H9 (cell line): ENCODE measurements around the gene PRKAG1. TPM values are rescaled to one million over a fixed set of nuclear protein-coding genes. Genes with fewer than 3 reads are reported as not detected.

Experiments used
- DNase-seq: peaks from one replicate; pipeline ENCODE4 v3.0.0-alpha.2; 2017
- H2AFZ ChIP-seq: one replicate; pipeline ENCODE4 v1.6.1; 2013; ENCODE audit warnings: mild to moderate bottlenecking, low read length, control low read depth, moderate library complexity
- H2AK5ac ChIP-seq: 2 replicates; pipeline ENCODE4 v1.6.1; 2013; ENCODE audit warnings: low read length, control low read depth, mixed read lengths; ENCODE audit not compliant: insufficient read length
- H2BK120ac ChIP-seq: one replicate; pipeline ENCODE4 v1.6.1; 2013; ENCODE audit warnings: low read depth, mild to moderate bottlenecking, low read length, control low read depth, inconsistent platforms; ENCODE audit not compliant: poor library complexity, severe bottlenecking
- H2BK12ac ChIP-seq: 2 replicates; pipeline ENCODE4 v1.6.1; 2013; ENCODE audit warnings: low read length, control low read depth, mixed read lengths, low read depth; ENCODE audit not compliant: insufficient read length
- H2BK15ac ChIP-seq: 2 replicates; pipeline ENCODE4 v1.6.1; 2013; ENCODE audit warnings: low read depth, low read length, control low read depth
- H2BK20ac ChIP-seq: one replicate; pipeline ENCODE4 v1.6.1; 2013; ENCODE audit warnings: low read depth, mild to moderate bottlenecking, low read length, control low read depth, inconsistent platforms; ENCODE audit not compliant: poor library complexity, severe bottlenecking
- H2BK5ac ChIP-seq: 2 replicates; pipeline ENCODE4 v1.6.1; 2013; ENCODE audit warnings: low read length, control low read depth, mixed read lengths; ENCODE audit not compliant: insufficient read length
- H3K14ac ChIP-seq: 2 replicates; pipeline ENCODE4 v1.6.1; 2013; ENCODE audit warnings: low read length, control low read depth; ENCODE audit not compliant: insufficient read depth
- H3K18ac ChIP-seq: 2 replicates; pipeline ENCODE4 v1.6.1; 2013; ENCODE audit warnings: low read depth, mild to moderate bottlenecking, mixed read lengths, low read length, control low read depth; ENCODE audit not compliant: insufficient read length
- H3K23ac ChIP-seq: 2 replicates; pipeline ENCODE4 v1.6.1; 2013; ENCODE audit warnings: low read length, control low read depth, mixed read lengths, low read depth; ENCODE audit not compliant: insufficient read length
- H3K23me2 ChIP-seq: 2 replicates; pipeline ENCODE4 v1.6.1; 2013; ENCODE audit warnings: low read depth, mild to moderate bottlenecking, mixed read lengths, low read length, control low read depth; ENCODE audit not compliant: insufficient read length, poor library complexity, severe bottlenecking
- H3K27ac ChIP-seq: 2 replicates; pipeline ENCODE4 v1.5.1; 2013; ENCODE audit warnings: low read length, control low read depth, mixed read lengths, low read depth; ENCODE audit not compliant: insufficient read length
- H3K27me3 ChIP-seq: 2 replicates; pipeline ENCODE4 v1.6.1; 2013; ENCODE audit warnings: low read length, control low read depth, inconsistent platforms; ENCODE audit not compliant: insufficient read depth
- H3K4ac ChIP-seq: 2 replicates; pipeline ENCODE4 v1.6.1; 2013; ENCODE audit warnings: low read depth, mild to moderate bottlenecking, control low read depth, inconsistent platforms, low read length, moderate library complexity
- H3K4me1 ChIP-seq: 2 replicates; pipeline ENCODE4 v1.6.1; 2013; ENCODE audit warnings: low read length, control low read depth, inconsistent platforms; ENCODE audit not compliant: insufficient read depth
- H3K4me2 ChIP-seq: 2 replicates; pipeline ENCODE4 v1.6.1; 2013; ENCODE audit warnings: low read length, control low read depth, mixed read lengths; ENCODE audit not compliant: insufficient read length, insufficient read depth
- H3K56ac ChIP-seq: 2 replicates; pipeline ENCODE4 v1.6.1; 2013; ENCODE audit warnings: low read depth, mild to moderate bottlenecking, mixed read lengths, low read length, control low read depth; ENCODE audit not compliant: insufficient read length
- H3K79me1 ChIP-seq: 2 replicates; pipeline ENCODE4 v1.6.1; 2013; ENCODE audit warnings: low read depth, mild to moderate bottlenecking, moderate library complexity, low read length, control low read depth, inconsistent platforms; ENCODE audit not compliant: insufficient read depth, poor library complexity, severe bottlenecking
- H3K79me2 ChIP-seq: 2 replicates; pipeline ENCODE4 v1.6.1; 2013; ENCODE audit warnings: low read length, control low read depth, inconsistent platforms; ENCODE audit not compliant: insufficient read depth
- H3K9ac ChIP-seq: 2 replicates; pipeline ENCODE4 v1.6.1; 2013; ENCODE audit warnings: low read length, control low read depth, mixed read lengths; ENCODE audit not compliant: insufficient read length; ENCODE audit errors: extremely low read depth
- H3K9me3 ChIP-seq: one replicate; pipeline ENCODE4 v1.6.1; 2013; ENCODE audit warnings: low read depth, low read length, inconsistent platforms; ENCODE audit not compliant: control insufficient read depth
- H3T11ph ChIP-seq: one replicate; pipeline ENCODE4 v1.6.1; 2013; ENCODE audit warnings: mild to moderate bottlenecking, low read length, control low read depth, inconsistent platforms
- H4K20me1 ChIP-seq: one replicate; pipeline ENCODE4 v1.6.1; 2013; ENCODE audit not compliant: control insufficient read depth, insufficient read length, insufficient read depth
- H4K5ac ChIP-seq: 2 replicates; pipeline ENCODE4 v1.6.1; 2013; ENCODE audit warnings: low read depth, mild to moderate bottlenecking, mixed read lengths, low read length, control low read depth; ENCODE audit not compliant: insufficient read length
- H4K8ac ChIP-seq: replicated peaks from 2 replicates; pipeline ENCODE4 v1.6.1; 2013; ENCODE audit warnings: low read length, control low read depth, mixed read lengths, low read depth; ENCODE audit not compliant: insufficient read length
- H4K91ac ChIP-seq: 2 replicates; pipeline ENCODE4 v1.6.1; 2013; ENCODE audit warnings: low read depth, mild to moderate bottlenecking, moderate library complexity, mixed read lengths, low read length, control low read depth; ENCODE audit not compliant: insufficient read length
- H3K27ac Mint-ChIP-seq, 3 experiments: 2 replicates in 2 of 3; 3 replicates in 1 of 3; pipeline ENCODE4 v1.8.0; 2020 to 2021; ENCODE audit warnings: mixed read lengths in 3 of 3, mild to moderate bottlenecking in 1 of 3, moderate library complexity in 1 of 3
- H3K27me3 Mint-ChIP-seq: 2 replicates; pipeline ENCODE4 v1.8.0; 2021; ENCODE audit warnings: low read depth, mild to moderate bottlenecking, moderate library complexity, mixed read lengths
- H3K36me3 Mint-ChIP-seq, 3 experiments: 2 replicates in 2 of 3; 3 replicates in 1 of 3; pipeline ENCODE4 v1.8.0; 2020 to 2021; ENCODE audit warnings: low read depth in 3 of 3, mixed read lengths in 3 of 3; ENCODE audit not compliant: insufficient read depth in 1 of 3
- H3K4me1 Mint-ChIP-seq, 2 experiments: 2 replicates each; pipeline ENCODE4 v1.8.0; 2020; ENCODE audit warnings: mixed read lengths in 2 of 2
- H3K4me3 Mint-ChIP-seq, 2 experiments: 2 replicates in 1 of 2; 3 replicates in 1 of 2; pipeline ENCODE4 v1.8.0; 2020 to 2021; ENCODE audit warnings: mild to moderate bottlenecking in 2 of 2, mixed read lengths in 2 of 2, moderate library complexity in 1 of 2
- H3K9me3 Mint-ChIP-seq, 2 experiments: 2 replicates in 1 of 2; 3 replicates in 1 of 2; pipeline ENCODE4 v1.8.0; 2020; ENCODE audit warnings: mild to moderate bottlenecking in 2 of 2, mixed read lengths in 2 of 2, moderate library complexity in 1 of 2
- WGBS: extraction: QIAGEN DNeasy Blood & Tissue Kit; methylation state at CpG from one replicate; pipeline ENCODE4 v1.1.7; 2013; ENCODE audit warnings: missing lambda C conversion rate, low lambda C conversion rate, mixed read lengths; ENCODE audit not compliant: insufficient read length; ENCODE audit errors: extremely low coverage; 5-methylcytosine and 5-hydroxymethylcytosine counted together
- total RNA-seq: library from RNA; stranded (reverse); gene quantifications from 2 replicates; pipeline ENCODE4 v1.2.1, GENCODE V29; 2021
- TF ChIP-seq, protein P1 (sequence below): fragments of 200-600 bp; sonication (generic); conservative IDR thresholded peaks from 3 replicates; pipeline ENCODE4 v1.8.0; 2021; ENCODE audit warnings: antibody characterized with exemption, mild to moderate bottlenecking

PRKAG1 gene
- total RNA-seq, 1 experiment from 2014 or later = 34.8 TPM

DNA sequence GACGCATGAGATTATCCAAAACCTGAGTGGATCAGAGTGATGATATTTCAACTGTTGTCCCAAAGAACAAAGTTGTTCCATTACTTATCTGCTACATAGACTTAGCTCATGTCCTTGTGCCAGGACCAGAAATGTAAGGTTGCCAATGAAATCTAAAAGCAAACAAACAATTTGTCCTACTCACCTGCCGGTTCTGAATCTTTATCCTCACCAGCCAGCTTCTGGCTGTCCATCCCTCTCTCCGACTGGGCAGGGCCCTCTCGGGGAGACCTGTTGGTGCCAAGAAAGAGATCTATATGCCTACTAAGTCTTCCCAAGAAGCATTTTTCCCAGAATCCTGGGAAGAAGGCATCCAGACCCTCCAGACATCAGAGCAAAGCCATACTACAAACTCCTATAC lies 36.5 kb upstream of the PRKAG1 start:
- H3K23ac ChIP-seq = no peak overlapping the region
- no peak overlapping the region for H2BK20ac ChIP-seq
- no peak overlapping the region for H3K18ac ChIP-seq
- H4K8ac ChIP-seq = no peak overlapping the region
- H3K79me2 ChIP-seq = peaks cover 48% of the 10 kb centered on the region
- no peak overlapping the region for H3K9ac ChIP-seq
- no CpG with 5 or more reads among the region's 4 CpGs for WGBS
- H2BK120ac ChIP-seq = no peak overlapping the region
- H3T11ph ChIP-seq = no peak overlapping the region
- H4K20me1 ChIP-seq = no peaks in the 10 kb centered on the region
- H3K9me3 ChIP-seq = no peaks in the 10 kb centered on the region
- H4K91ac ChIP-seq = no peak overlapping the region
- no peak for DNase-seq
- TF ChIP-seq, protein P1, sequence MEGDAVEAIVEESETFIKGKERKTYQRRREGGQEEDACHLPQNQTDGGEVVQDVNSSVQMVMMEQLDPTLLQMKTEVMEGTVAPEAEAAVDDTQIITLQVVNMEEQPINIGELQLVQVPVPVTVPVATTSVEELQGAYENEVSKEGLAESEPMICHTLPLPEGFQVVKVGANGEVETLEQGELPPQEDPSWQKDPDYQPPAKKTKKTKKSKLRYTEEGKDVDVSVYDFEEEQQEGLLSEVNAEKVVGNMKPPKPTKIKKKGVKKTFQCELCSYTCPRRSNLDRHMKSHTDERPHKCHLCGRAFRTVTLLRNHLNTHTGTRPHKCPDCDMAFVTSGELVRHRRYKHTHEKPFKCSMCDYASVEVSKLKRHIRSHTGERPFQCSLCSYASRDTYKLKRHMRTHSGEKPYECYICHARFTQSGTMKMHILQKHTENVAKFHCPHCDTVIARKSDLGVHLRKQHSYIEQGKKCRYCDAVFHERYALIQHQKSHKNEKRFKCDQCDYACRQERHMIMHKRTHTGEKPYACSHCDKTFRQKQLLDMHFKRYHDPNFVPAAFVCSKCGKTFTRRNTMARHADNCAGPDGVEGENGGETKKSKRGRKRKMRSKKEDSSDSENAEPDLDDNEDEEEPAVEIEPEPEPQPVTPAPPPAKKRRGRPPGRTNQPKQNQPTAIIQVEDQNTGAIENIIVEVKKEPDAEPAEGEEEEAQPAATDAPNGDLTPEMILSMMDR = no peak
- no peak overlapping the region for H3K27ac ChIP-seq
- H2AFZ ChIP-seq = no peak overlapping the region
- no peaks in the 10 kb centered on the region for H3K27me3 Mint-ChIP-seq
- H3K4me3 Mint-ChIP-seq = no peak overlapping the region; a peak in 1 of 5 replicates
- H3K9me3 Mint-ChIP-seq = no peaks in the 10 kb centered on the region
- no peak overlapping the region for H2BK12ac ChIP-seq
- H3K23me2 ChIP-seq = peaks cover 17% of the 10 kb centered on the region
- H2AK5ac ChIP-seq = no peak overlapping the region
- H4K5ac ChIP-seq = no peak overlapping the region
- H3K14ac ChIP-seq = no peak overlapping the region
- H3K27me3 ChIP-seq = no peaks in the 10 kb centered on the region
- H3K36me3 Mint-ChIP-seq = peaks cover 51 to 61% (median 59%) of the 10 kb centered on the region in 3 experiments
- H2BK5ac ChIP-seq = no peak overlapping the region
- peaks cover 30% of the 10 kb centered on the region for H3K79me1 ChIP-seq
- no peak overlapping the region for H3K56ac ChIP-seq
- H3K27ac Mint-ChIP-seq = 0 out of 7 replicates have a peak overlapping the region, but pooled peaks of 1 of the 3 experiments have one; percentile 38
- H3K4me1 ChIP-seq = peaks cover 14% of the 10 kb centered on the region
- H3K4ac ChIP-seq = no peak overlapping the region
- H3K4me2 ChIP-seq = no peak overlapping the region
- no peak overlapping the region for H2BK15ac ChIP-seq
- H3K4me1 Mint-ChIP-seq = peaks cover 43 to 44% of the 10 kb centered on the region in 2 experiments
